Measurements from ENCODE around the gene THAP3. TPM values are rescaled to one million over a fixed set of nuclear protein-coding genes. Genes with fewer than 3 reads are reported as not detected.
A peak's percentile ranks its signal among the peaks of the same experiment; 100 is the strongest.

THAP3 gene
- total and polyA plus RNA-seq, 2 of the 8 experiments (the other 6 are each of a cell fraction or from before 2014, with no cell fraction given): 8.2 to 15.3 TPM

- TF ChIP-seq EP300 (IDR thresholded peaks at IDR 0.05; ENCODE audit: borderline replicate concordance in 1 of 2, low read depth in 2 of 2, low read length in 2 of 2): no peak
- TF ChIP-seq MAFK (IDR thresholded peaks at IDR 0.05; ENCODE audit: low read depth, low read length): peak; percentile 78; the same call in 1 of the 2 replicates
- no peak for TF ChIP-seq BCL11A (IDR thresholded peaks at IDR 0.05; ENCODE audit: low read depth in 2 of 2, low read length in 2 of 2)
- peak; percentile 55 for TF ChIP-seq USF2 (IDR thresholded peaks at IDR 0.05; ENCODE audit: low read length)
- peak; percentile 71 for TF ChIP-seq CREB1 (IDR thresholded peaks at IDR 0.05)
- no peak for TF ChIP-seq SUZ12 (IDR thresholded peaks at IDR 0.05; ENCODE audit: low read length)
Measured at GRCh38 chr1:6601049-6601922, 23.4 kb upstream of the THAP3 start (continued).

Measured in H1 (cell line).